Measurements from ENCODE around the gene SPOCK3.

DNA sequence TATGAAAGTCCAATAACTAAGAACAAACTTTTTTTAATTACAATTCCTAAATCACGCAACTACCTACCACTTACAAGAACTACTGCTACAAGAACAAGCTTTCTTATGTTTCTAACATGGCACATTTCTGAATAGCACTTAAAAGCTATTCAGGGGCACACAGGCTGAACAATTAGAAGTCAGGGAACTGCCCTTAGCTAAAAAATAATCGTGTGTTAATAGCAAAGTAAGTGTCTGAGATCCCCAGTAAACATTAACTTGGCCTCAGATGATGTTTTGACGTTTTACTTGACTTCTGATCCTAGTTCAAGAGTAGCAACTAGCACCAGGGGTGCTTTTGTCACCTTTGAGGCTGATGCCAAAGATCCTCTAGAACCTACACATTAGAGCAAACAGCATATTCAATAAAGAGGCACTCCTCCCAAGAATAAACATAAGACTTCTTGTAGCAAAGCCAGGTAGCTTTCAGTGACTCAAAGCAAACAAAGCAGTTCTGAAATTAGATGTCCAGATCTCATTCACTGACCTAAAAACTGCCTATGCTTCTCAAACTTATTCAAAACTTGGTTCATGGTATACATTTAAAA is 16.2 kb downstream of the SPOCK3 start:
- no peak for TF ChIP-seq NFYB (CRISPR knock-in tag; conservative IDR thresholded peaks at IDR 0.05; ENCODE audit: low read depth)
- no peak for TF ChIP-seq NR3C1 (CRISPR knock-in tag; conservative IDR thresholded peaks at IDR 0.05; ENCODE audit: low read depth)
- TF ChIP-seq, protein P1, sequence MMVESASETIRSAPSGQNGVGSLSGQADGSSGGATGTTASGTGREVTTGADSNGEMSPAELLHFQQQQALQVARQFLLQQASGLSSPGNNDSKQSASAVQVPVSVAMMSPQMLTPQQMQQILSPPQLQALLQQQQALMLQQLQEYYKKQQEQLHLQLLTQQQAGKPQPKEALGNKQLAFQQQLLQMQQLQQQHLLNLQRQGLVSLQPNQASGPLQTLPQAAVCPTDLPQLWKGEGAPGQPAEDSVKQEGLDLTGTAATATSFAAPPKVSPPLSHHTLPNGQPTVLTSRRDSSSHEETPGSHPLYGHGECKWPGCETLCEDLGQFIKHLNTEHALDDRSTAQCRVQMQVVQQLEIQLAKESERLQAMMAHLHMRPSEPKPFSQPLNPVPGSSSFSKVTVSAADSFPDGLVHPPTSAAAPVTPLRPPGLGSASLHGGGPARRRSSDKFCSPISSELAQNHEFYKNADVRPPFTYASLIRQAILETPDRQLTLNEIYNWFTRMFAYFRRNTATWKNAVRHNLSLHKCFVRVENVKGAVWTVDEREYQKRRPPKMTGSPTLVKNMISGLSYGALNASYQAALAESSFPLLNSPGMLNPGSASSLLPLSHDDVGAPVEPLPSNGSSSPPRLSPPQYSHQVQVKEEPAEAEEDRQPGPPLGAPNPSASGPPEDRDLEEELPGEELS (CRISPR knock-in tag; IDR thresholded peaks at IDR 0.05) = no peak
- TF ChIP-seq, protein P2, sequence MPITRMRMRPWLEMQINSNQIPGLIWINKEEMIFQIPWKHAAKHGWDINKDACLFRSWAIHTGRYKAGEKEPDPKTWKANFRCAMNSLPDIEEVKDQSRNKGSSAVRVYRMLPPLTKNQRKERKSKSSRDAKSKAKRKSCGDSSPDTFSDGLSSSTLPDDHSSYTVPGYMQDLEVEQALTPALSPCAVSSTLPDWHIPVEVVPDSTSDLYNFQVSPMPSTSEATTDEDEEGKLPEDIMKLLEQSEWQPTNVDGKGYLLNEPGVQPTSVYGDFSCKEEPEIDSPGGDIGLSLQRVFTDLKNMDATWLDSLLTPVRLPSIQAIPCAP (CRISPR knock-in tag; IDR thresholded peaks at IDR 0.05) = no peak
- TF ChIP-seq, protein P3, sequence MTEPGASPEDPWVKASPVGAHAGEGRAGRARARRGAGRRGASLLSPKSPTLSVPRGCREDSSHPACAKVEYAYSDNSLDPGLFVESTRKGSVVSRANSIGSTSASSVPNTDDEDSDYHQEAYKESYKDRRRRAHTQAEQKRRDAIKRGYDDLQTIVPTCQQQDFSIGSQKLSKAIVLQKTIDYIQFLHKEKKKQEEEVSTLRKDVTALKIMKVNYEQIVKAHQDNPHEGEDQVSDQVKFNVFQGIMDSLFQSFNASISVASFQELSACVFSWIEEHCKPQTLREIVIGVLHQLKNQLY (CRISPR knock-in tag; IDR thresholded peaks at IDR 0.05) = no peak
- no peak for TF ChIP-seq SMAD4 (CRISPR knock-in tag; IDR thresholded peaks at IDR 0.05)
- TF ChIP-seq, protein P4, sequence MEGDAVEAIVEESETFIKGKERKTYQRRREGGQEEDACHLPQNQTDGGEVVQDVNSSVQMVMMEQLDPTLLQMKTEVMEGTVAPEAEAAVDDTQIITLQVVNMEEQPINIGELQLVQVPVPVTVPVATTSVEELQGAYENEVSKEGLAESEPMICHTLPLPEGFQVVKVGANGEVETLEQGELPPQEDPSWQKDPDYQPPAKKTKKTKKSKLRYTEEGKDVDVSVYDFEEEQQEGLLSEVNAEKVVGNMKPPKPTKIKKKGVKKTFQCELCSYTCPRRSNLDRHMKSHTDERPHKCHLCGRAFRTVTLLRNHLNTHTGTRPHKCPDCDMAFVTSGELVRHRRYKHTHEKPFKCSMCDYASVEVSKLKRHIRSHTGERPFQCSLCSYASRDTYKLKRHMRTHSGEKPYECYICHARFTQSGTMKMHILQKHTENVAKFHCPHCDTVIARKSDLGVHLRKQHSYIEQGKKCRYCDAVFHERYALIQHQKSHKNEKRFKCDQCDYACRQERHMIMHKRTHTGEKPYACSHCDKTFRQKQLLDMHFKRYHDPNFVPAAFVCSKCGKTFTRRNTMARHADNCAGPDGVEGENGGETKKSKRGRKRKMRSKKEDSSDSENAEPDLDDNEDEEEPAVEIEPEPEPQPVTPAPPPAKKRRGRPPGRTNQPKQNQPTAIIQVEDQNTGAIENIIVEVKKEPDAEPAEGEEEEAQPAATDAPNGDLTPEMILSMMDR (IDR thresholded peaks at IDR 0.05) = no peak
- TF ChIP-seq, protein P5, sequence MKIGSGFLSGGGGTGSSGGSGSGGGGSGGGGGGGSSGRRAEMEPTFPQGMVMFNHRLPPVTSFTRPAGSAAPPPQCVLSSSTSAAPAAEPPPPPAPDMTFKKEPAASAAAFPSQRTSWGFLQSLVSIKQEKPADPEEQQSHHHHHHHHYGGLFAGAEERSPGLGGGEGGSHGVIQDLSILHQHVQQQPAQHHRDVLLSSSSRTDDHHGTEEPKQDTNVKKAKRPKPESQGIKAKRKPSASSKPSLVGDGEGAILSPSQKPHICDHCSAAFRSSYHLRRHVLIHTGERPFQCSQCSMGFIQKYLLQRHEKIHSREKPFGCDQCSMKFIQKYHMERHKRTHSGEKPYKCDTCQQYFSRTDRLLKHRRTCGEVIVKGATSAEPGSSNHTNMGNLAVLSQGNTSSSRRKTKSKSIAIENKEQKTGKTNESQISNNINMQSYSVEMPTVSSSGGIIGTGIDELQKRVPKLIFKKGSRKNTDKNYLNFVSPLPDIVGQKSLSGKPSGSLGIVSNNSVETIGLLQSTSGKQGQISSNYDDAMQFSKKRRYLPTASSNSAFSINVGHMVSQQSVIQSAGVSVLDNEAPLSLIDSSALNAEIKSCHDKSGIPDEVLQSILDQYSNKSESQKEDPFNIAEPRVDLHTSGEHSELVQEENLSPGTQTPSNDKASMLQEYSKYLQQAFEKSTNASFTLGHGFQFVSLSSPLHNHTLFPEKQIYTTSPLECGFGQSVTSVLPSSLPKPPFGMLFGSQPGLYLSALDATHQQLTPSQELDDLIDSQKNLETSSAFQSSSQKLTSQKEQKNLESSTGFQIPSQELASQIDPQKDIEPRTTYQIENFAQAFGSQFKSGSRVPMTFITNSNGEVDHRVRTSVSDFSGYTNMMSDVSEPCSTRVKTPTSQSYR (CRISPR knock-in tag; IDR thresholded peaks at IDR 0.05) = no peak
- no peak for TF ChIP-seq SMAD3 (CRISPR knock-in tag; IDR thresholded peaks at IDR 0.05; ENCODE audit: borderline replicate concordance)
- no peak for TF ChIP-seq SP1 (CRISPR knock-in tag; conservative IDR thresholded peaks at IDR 0.05)
- TF ChIP-seq, protein P6, sequence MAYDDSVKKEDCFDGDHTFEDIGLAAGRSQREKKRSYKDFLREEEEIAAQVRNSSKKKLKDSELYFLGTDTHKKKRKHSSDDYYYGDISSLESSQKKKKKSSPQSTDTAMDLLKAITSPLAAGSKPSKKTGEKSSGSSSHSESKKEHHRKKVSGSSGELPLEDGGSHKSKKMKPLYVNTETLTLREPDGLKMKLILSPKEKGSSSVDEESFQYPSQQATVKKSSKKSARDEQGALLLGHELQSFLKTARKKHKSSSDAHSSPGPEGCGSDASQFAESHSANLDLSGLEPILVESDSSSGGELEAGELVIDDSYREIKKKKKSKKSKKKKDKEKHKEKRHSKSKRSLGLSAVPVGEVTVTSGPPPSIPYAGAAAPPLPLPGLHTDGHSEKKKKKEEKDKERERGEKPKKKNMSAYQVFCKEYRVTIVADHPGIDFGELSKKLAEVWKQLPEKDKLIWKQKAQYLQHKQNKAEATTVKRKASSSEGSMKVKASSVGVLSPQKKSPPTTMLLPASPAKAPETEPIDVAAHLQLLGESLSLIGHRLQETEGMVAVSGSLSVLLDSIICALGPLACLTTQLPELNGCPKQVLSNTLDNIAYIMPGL (CRISPR knock-in tag; IDR thresholded peaks at IDR 0.05) = no peak
- TF ChIP-seq ZBTB21 (CRISPR knock-in tag; IDR thresholded peaks at IDR 0.05; ENCODE audit: borderline replicate concordance) = no peak

All from WTC11 (cell line).